ENCODE results near the gene MCHR2. TPM values are rescaled to one million over a fixed set of nuclear protein-coding genes. Genes with fewer than 3 reads are reported as not detected.

MCHR2 gene
- total and polyA plus RNA-seq, 2 of the 13 experiments (the other 11 are each of a cell fraction or from before 2014, with no cell fraction given): not detected

- intact Hi-C loops (cut with micrococcal nuclease; ENCODE audit: unreplicated experiment) (loop anchor here (1.0 to 5.0 kb wide), 2 partner anchors 97 to 475 kb away; no protein-coding TSS in a partner anchor), in situ Hi-C loops (cut with HindIII; ENCODE audit: extremely low pct_ligation_motif_present, low pct_unique_long_range_greater_than_20kb) (no loop called here)
- H3K9me3 ChIP-seq (ENCODE audit: low read length): no peaks in the 10 kb centered on the region
- POLR2A ChIA-PET: no interaction called here
- whole genome bisulfite sequencing (ENCODE audit: low lambda C conversion rate): 0% methylated on average over 3 of the region's 3 CpGs
- no peak overlapping the region for H3K9ac ChIP-seq (ENCODE audit: insufficient read depth, low read depth, low read length)
- DNase-seq (ENCODE audit: low spot score) (peak; percentile 24), FAIRE-seq (peak; percentile 78), ATAC-seq (peak; percentile 91)
- CTCF ChIA-PET (ENCODE audit: low intra/inter-chr PET ratio, low total read pairs): interaction anchor here (1.7 to 2.8 kb wide), 2 partner anchors 97 to 478 kb away, joined by 9 to 12 read pairs; no protein-coding TSS in a partner anchor
- BruUV-seq (replicated peaks): no TSS peak
- H2AFZ ChIP-seq (ENCODE audit: low read length): no peak overlapping the region
- no peaks in the 10 kb centered on the region for H3K79me2 ChIP-seq (ENCODE audit: insufficient read depth, low read length)
- H3K4me2 ChIP-seq (ENCODE audit: low read depth, low read length): no peak overlapping the region
- no peak overlapping the region for H3K27ac ChIP-seq (ENCODE audit: extremely low read length, insufficient read depth, low read length)
- no peaks in the 10 kb centered on the region for H3K4me1 ChIP-seq (ENCODE audit: insufficient read depth, low read length)
- TF ChIP-seq HMGXB4 (CRISPR knock-in tag; IDR thresholded peaks at IDR 0.05; ENCODE audit: borderline replicate concordance in 1 of 2, low read depth in 1 of 2): 0 out of 4 replicates have a peak, but pooled peaks of 1 of the 2 experiments have one; percentile 25
- peak; percentile 63 for TF ChIP-seq STAG1 (CRISPR knock-in tag; IDR thresholded peaks at IDR 0.05)
- TF ChIP-seq ARID3A (IDR thresholded peaks at IDR 0.05; ENCODE audit: low read depth, low read length): 0 out of 2 replicates have a peak, but pooled peaks have one; percentile 12
- no peak for TF ChIP-seq ZNF740 (CRISPR knock-in tag; IDR thresholded peaks at IDR 0.05)
- no peak for TF ChIP-seq SKI (IDR thresholded peaks at IDR 0.05; ENCODE audit: partially characterized antibody)
- TF ChIP-seq HDAC1 (CRISPR knock-in tag; IDR thresholded peaks at IDR 0.05): no peak
- TF ChIP-seq TEAD3 (CRISPR knock-in tag; optimal IDR thresholded peaks at IDR 0.05; ENCODE audit: borderline replicate concordance): peak; percentile 11
- 0 out of 2 replicates have a peak, but pooled peaks have one; percentile 38 for TF ChIP-seq RAD21 (CRISPR knock-in tag; IDR thresholded peaks at IDR 0.05)
- no peak for TF ChIP-seq POLR2A (IDR thresholded peaks at IDR 0.05; ENCODE audit: insufficient read depth in 1 of 2, low read depth in 2 of 2, low read length in 2 of 2)
- peak; percentile 81 for TF ChIP-seq CTCF (CRISPR knock-in tag; IDR thresholded peaks at IDR 0.05)
- TF ChIP-seq SMC3 (IDR thresholded peaks at IDR 0.05; ENCODE audit: low read length): peak; percentile 44; the same call in 1 of the 2 replicates
- no peak overlapping the region for H3K4me3 ChIP-seq (replicated peaks in 1 of 3; ENCODE audit: insufficient read depth in 1 of 3, low read depth in 2 of 3, low read length in 3 of 3)
- H3K36me3 ChIP-seq (replicated peaks in 1 of 2; ENCODE audit: control insufficient read depth in 1 of 2, insufficient read depth in 2 of 2, low read length in 2 of 2): no peaks in the 10 kb centered on the region
- H3K27me3 ChIP-seq (ENCODE audit: control insufficient read depth in 1 of 2, insufficient read depth in 2 of 2, low read length in 2 of 2): no peaks in the 10 kb centered on the region
- H4K20me1 ChIP-seq (ENCODE audit: insufficient read depth, low read length): no peaks in the 10 kb centered on the region
Observed at GRCh38 chr6:100001915-100002388, 7.9 kb upstream of the MCHR2 start.
